ENCODE data around the gene CDC25A.

CDC25A gene

GRCh38 chr3:48141604-48142137 is 46.5 kb downstream of the CDC25A start:
- no peak for DNase-seq (ENCODE audit: low read depth in 2 of 2)

GRCh38 chr3:48140936-48141603 is 47.1 kb downstream of the CDC25A start:
- no peak for DNase-seq (ENCODE audit: low read depth in 2 of 2)

GRCh38 chr3:48140336-48140757 is 47.9 kb downstream of the CDC25A start:
- no peak for DNase-seq (ENCODE audit: low read depth in 2 of 2)

GRCh38 chr3:48137425-48137999 is 50.7 kb downstream of the CDC25A start:
- no peak for DNase-seq (ENCODE audit: low read depth in 2 of 2)

GRCh38 chr3:48135552-48136495 is 52.4 kb downstream of the CDC25A start:
- DNase-seq (ENCODE audit: low read depth in 2 of 2) = no peak

GRCh38 chr3:48130321-48130904 is 57.8 kb downstream of the CDC25A start:
- DNase-seq (ENCODE audit: low read depth in 2 of 2) = no peak

- no peak for DNase-seq (ENCODE audit: low read depth in 2 of 2)
Observed at GRCh38 chr3:48129921-48130320, 58.3 kb downstream of the CDC25A start.

- no peak for DNase-seq (ENCODE audit: low read depth in 2 of 2)
Observed at GRCh38 chr3:48128774-48129173, 59.4 kb downstream of the CDC25A start.

GRCh38 chr3:48125886-48126622 is 62.2 kb downstream of the CDC25A start:
- DNase-seq (ENCODE audit: low read depth in 2 of 2) = no peak

- no peak for DNase-seq (ENCODE audit: low read depth in 2 of 2)
Observed at GRCh38 chr3:48125013-48125705, 63.1 kb downstream of the CDC25A start.

GRCh38 chr3:48123346-48123745 is 64.9 kb downstream of the CDC25A start:
- no peak for DNase-seq (ENCODE audit: low read depth in 2 of 2)

- no peak for DNase-seq (ENCODE audit: low read depth in 2 of 2)
Observed at GRCh38 chr3:48122504-48122903, 65.7 kb downstream of the CDC25A start.

GRCh38 chr3:48120223-48120622 is 68.0 kb downstream of the CDC25A start:
- DNase-seq (ENCODE audit: low read depth in 2 of 2) = no peak

- no peak for DNase-seq (ENCODE audit: low read depth in 2 of 2)
Observed at GRCh38 chr3:48119505-48120193, 68.6 kb downstream of the CDC25A start.

- DNase-seq (ENCODE audit: low read depth in 2 of 2) = no peak
Observed at GRCh38 chr3:48118928-48119327, 69.3 kb downstream of the CDC25A start.

- no peak for DNase-seq (ENCODE audit: low read depth in 2 of 2)
Observed at GRCh38 chr3:48118322-48118721, 69.9 kb downstream of the CDC25A start.

- DNase-seq (ENCODE audit: low read depth in 2 of 2) = no peak
Observed at GRCh38 chr3:48112813-48113212, 75.4 kb downstream of the CDC25A start.

- DNase-seq (ENCODE audit: low read depth in 2 of 2) = peak in 1 of 2 donors; percentile 13
Observed at GRCh38 chr3:48112108-48112791, 76.0 kb downstream of the CDC25A start.

GRCh38 chr3:48110463-48110862 is 77.8 kb downstream of the CDC25A start:
- DNase-seq (ENCODE audit: low read depth in 2 of 2) = no peak
